NCI-H1048 (cell line): ENCODE results near the gene GRHPR.
"Not testable (repeated sequence)": the region's sequence is repeated elsewhere in the genome, so short reads cannot be mapped to it uniquely, and the experiment has no call there.

Experiments
- DNase-seq: peaks from one replicate; lab custom pipeline; 2025; lab: John Stamatoyannopoulos, UW

The GRHPR gene

GRCh38 chr9:37424204-37424685 lies 1.7 kb downstream of the GRHPR start:
- no peak for DNase-seq

- no peak for DNase-seq
Observed at GRCh38 chr9:37424686-37425297, 2.3 kb downstream of the GRHPR start.

- no peak for DNase-seq
Observed at GRCh38 chr9:37425298-37425752, 2.8 kb downstream of the GRHPR start.

- not testable (repeated sequence) for DNase-seq
Observed at GRCh38 chr9:37426431-37426830, 3.9 kb downstream of the GRHPR start.

- no peak for DNase-seq
Observed at GRCh38 chr9:37426846-37427245, 4.3 kb downstream of the GRHPR start.

GRCh38 chr9:37428345-37428744 lies 5.8 kb downstream of the GRHPR start:
- no peak for DNase-seq

- no peak for DNase-seq
Observed at GRCh38 chr9:37429441-37430285, 7.2 kb downstream of the GRHPR start.

GRCh38 chr9:37430841-37431597 lies 8.5 kb downstream of the GRHPR start:
- no peak for DNase-seq

- no peak for DNase-seq
Observed at GRCh38 chr9:37432020-37432419, 9.5 kb downstream of the GRHPR start.

- no peak for DNase-seq
Observed at GRCh38 chr9:37433867-37434371, 11.4 kb downstream of the GRHPR start.

GRCh38 chr9:37436540-37436939 lies 14.0 kb downstream of the GRHPR start:
- DNase-seq, result no peak

GRCh38 chr9:37437010-37437409 lies 14.5 kb downstream of the GRHPR start:
- no peak for DNase-seq

- no peak for DNase-seq
Observed at GRCh38 chr9:37437621-37438020, 15.1 kb downstream of the GRHPR start.

- DNase-seq, result no peak
Observed at GRCh38 chr9:37438359-37438758, 15.9 kb downstream of the GRHPR start.

- DNase-seq, result no peak
Observed at GRCh38 chr9:37441776-37442370, 19.4 kb downstream of the GRHPR start.

- DNase-seq, result no peak
Observed at GRCh38 chr9:37442556-37442955, 20.1 kb downstream of the GRHPR start.

- no peak for DNase-seq
Observed at GRCh38 chr9:37443566-37443965, 21.1 kb downstream of the GRHPR start.

GRCh38 chr9:37444890-37445289 lies 22.4 kb downstream of the GRHPR start:
- no peak for DNase-seq

GRCh38 chr9:37445832-37446231 lies 23.3 kb downstream of the GRHPR start:
- DNase-seq, result no peak

- no peak for DNase-seq
Observed at GRCh38 chr9:37446401-37446800, 23.9 kb downstream of the GRHPR start.

GRCh38 chr9:37447111-37447510 lies 24.6 kb downstream of the GRHPR start:
- DNase-seq, result no peak
